ENCODE results near the gene VPS8. TPM values are rescaled to one million over a fixed set of nuclear protein-coding genes. Genes with fewer than 3 reads are reported as not detected.
"Not testable (repeated sequence)": the region's sequence is repeated elsewhere in the genome, so short reads cannot be mapped to it uniquely, and the experiment has no call there.

Gene VPS8
- total RNA-seq, 4 donors from 2014 or later = 32.5 to 63.7 (median 45.6) TPM

DNA sequence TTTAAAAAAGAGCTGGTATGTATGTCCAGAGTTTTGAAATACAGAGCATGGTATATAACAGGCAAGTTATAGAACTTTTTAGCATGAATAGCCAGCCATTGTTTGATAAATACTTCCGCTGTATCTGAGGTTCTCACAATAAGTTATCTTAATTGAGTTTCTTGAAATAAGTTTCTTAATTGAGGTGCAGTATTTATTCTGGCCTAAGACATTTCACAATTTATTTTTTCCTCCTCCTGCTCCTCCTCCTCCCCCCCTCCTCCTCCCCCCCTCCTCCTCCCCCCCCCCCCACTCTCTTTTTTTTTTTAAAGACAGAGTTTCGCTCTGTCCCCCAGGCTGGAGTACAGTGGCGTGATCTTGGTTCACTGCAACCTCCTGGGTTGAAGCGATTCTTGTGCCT lies 83.4 kb downstream of the VPS8 start:
- no peak for DNase-seq (ENCODE audit: low spot score)
- TF ChIP-seq, protein P1, sequence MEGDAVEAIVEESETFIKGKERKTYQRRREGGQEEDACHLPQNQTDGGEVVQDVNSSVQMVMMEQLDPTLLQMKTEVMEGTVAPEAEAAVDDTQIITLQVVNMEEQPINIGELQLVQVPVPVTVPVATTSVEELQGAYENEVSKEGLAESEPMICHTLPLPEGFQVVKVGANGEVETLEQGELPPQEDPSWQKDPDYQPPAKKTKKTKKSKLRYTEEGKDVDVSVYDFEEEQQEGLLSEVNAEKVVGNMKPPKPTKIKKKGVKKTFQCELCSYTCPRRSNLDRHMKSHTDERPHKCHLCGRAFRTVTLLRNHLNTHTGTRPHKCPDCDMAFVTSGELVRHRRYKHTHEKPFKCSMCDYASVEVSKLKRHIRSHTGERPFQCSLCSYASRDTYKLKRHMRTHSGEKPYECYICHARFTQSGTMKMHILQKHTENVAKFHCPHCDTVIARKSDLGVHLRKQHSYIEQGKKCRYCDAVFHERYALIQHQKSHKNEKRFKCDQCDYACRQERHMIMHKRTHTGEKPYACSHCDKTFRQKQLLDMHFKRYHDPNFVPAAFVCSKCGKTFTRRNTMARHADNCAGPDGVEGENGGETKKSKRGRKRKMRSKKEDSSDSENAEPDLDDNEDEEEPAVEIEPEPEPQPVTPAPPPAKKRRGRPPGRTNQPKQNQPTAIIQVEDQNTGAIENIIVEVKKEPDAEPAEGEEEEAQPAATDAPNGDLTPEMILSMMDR (IDR thresholded peaks at IDR 0.05) = no peak
- no peak for ATAC-seq (ENCODE audit: low FRiP score)

DNA sequence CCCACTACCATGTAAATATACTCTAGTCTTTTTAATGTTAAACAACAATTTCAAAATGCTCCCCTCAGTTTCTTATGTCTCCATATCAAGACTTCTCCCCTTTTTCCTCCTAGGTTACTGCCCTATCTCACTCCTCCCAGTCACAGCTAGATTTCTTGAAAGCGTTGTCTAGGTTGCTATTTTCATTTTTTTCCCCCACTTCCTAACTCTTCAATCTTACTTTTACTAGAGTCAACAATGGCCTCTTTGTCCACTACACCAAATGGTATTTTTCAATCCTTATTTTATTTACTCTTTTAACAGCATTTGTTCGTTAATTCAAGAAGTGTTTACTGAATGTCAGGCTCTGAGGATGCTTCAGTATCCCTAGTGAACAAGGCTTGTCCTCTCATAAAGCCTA lies 84.4 kb downstream of the VPS8 start:
- no peak for ATAC-seq (ENCODE audit: low FRiP score)
- TF ChIP-seq, protein P1 (IDR thresholded peaks at IDR 0.05) = no peak
- DNase-seq (ENCODE audit: low spot score) = no peak

DNA sequence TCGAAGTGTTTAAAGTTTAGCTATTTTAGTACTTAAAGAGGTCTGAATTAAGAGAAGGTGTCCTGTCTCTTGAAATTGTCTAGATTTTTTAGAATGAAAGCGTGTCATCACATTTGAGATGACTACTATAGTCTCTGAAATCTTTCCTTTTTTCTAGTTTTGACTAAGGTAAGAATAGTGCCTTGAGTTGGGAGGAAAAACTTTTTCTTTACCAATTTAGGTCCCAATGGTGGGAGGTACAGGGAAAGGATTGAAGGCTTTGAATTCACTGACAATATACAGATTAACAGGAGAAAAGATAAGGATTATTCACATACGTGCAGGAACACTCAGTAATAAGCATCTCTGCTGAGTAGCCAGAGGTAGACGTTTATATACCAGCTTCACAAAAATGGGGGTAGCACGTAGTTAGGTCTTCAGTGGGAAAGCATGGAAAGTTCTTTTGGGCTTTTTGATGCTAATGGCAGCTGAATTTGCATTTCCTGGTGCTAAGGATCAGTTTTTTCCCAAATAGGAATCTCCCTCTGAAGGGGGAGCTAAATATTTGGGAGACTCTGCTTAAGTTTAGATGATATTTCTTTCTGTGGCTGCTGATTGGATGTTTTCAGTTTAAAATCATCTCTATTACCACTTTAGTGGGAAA lies 88.1 kb downstream of the VPS8 start:
- TF ChIP-seq, protein P1 (IDR thresholded peaks at IDR 0.05) = no peak
- DNase-seq (ENCODE audit: low spot score) = no peak
- ATAC-seq (ENCODE audit: low FRiP score) = no peak

DNA sequence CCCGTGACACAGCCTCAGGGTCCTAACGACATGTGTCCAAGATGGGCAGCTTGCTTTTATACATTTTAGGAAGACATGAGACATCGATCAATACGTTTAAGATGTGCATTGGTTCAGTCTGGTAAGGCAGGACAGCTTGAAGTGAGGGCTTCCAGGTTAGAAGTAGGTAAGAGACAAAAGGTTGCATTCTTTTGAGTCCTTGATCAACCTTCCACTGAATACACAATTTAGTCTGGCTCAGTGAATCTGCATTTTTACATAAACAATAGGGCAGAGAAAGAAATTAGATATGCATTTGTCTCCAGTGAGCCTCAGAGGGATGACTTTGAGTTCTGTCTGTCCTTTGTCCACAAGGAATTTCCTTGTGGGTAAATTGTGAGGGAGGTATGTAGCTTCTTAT lies 95.1 kb downstream of the VPS8 start:
- DNase-seq (ENCODE audit: low spot score); ATAC-seq (ENCODE audit: low FRiP score): not testable (repeated sequence)

DNA sequence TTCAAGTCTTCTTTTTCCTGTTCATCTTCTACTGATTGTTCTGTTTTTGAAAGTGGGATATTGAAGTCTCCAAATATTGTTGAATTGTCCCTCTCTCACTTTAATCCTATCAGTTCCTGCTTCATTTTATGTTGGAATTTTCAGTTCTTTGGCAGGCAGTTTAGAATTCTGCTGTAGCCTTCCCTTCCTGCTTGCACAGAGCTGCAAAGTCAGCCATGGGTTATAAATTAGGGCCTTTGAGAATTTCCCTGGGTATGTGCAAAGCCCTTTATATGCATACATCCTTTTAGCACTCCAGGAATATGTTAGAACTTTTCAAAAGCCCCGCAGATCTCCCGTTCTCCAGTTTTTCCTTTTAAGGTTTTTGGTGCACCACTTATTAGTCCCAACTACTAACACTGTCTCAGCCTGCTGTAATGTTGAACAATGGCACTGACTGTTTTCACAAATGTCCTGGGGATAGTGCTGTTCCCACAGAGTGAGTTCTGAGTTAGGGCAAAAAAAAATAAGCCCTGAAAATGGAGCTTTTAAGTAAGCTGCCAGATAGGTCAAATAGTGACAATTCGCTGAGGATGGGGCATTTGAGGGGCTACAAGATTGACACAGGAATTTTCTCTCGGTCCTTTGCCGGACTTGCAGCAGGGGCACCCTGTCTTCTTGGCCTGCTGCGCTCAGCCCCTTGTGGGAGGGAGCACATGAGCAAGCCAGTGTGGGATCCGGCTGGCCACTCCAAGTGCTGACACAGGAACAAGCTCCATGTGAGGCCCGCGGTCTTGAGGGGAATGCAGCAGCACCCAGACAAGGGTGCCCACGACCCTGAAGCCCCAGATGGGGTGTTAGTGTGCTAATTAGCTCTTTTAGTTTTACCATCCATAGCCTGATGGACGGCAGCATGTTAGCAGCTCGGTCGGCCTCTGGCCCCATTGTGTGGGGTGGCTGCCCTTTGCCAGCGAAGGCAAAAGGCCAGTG lies 96.0 kb downstream of the VPS8 start:
- ATAC-seq (ENCODE audit: low FRiP score) (no peak), DNase-seq (ENCODE audit: low spot score) (no peak)

DNA sequence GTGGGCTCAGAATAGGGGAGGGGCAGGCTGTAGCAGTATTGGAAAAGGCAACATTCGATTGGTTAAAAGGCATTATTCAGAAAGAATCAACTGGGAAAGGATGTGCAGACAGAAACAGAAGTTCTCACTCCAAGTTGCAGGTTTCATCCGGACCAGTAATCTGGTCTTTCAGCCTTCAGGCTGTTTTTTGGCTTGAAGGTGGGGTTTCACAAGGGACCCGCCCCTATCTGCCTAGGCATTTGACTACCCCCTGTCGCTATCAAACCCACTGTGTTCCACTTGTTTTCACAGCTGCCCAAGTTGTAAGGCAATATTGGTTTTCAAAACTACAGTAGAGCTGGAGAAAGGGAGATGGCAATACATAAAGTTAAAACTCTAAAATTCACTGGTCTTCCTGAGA lies 96.9 kb downstream of the VPS8 start:
- DNase-seq (ENCODE audit: low spot score) = no peak
- TF ChIP-seq, protein P1 (IDR thresholded peaks at IDR 0.05) = no peak

More for the DNA sequence above, 96.0 kb downstream of the VPS8 start:
- TF ChIP-seq, protein P1 (IDR thresholded peaks at IDR 0.05) = no peak

DNA sequence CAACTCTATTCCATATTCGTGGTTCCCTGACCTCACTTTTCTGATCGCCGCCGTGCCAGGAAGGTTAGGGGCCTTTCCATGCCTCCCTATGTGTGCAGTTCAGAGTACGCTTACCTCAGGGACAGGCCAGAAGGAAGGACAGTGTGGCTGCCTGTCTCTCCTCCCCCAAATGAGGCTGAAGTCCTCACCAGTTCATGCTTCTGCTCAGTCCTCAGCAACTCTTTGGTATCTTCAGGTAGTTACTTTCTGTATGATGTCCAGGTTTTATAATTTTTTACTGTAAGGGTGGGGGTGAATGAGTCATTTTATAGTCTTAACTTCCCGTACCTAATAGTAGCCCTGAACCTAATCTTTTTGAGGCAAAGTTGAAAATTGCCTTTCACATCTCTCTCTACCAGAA lies 98.7 kb downstream of the VPS8 start:
- no peak for ATAC-seq (ENCODE audit: low FRiP score)
- TF ChIP-seq, protein P1 (IDR thresholded peaks at IDR 0.05) = no peak
- no peak for DNase-seq (ENCODE audit: low spot score)

More for the DNA sequence above, 96.9 kb downstream of the VPS8 start:
- no peak for ATAC-seq (ENCODE audit: low FRiP score)
